GM18861 (cell line): ENCODE data around the gene IL7R.

Experiments used
- ATAC-seq: cut with Tn5 transposase; IDR thresholded peaks from one replicate; pipeline ENCODE4 v1.9.1; 2021; ENCODE audit not compliant: unreplicated experiment

Gene IL7R

GRCh38 chr5:35903631-35904203 lies 47.0 kb downstream of the IL7R start:
- ATAC-seq: no peak

DNA sequence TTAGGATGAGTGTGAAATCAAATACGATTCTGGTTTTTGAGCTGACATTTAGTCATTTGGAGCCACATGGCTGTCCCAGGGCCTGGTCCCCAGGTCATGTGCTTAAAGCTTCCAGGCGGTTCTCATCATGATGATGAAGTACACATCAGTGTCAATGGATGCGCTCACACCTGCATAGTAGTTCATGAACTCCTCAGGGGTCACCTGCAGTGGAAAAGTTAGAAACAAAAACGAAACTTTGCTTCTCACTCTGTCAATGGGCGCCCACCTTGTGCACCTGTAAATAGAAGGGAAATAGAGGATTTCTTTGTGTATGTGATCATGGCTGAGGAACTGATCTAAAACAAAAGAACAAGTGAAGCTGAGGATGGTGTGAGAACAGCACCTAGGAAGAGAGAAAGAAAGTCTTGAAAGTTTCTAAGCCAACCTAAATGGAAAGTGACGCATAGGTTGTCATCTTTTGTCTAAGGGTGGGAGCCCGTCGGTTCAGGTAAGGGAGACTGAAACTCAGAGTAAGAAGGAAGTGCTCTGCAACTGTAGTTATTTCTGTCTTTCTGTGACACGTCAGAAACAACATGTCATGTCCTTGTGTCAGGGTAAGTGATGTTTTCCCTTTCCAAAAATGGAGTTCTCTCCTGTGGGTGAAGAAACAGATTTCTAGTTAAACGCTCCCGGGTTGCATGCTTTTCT lies 47.9 kb downstream of the IL7R start:
- ATAC-seq: no peak

DNA sequence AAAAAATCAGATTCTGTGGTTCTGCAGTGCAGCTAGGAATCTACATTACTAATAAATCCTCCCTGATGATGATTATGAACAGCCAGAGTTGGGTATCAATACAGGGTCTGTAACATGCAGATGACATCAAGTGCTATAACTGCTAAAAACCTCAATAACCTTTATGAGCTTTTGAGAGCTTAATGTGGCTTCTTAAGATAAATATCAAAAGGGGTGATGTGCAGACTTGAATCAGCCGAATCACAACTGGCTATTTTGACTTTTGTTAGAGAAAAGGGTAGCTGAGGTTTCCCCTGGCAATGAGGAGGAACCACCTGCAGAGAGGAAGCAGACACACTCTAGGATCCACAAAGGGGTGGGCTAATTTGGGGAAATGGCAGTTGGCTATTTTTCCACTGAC lies 51.5 kb downstream of the IL7R start:
- ATAC-seq: no peak

- no peak for ATAC-seq
Observed at GRCh38 chr5:35908814-35909213, 52.1 kb downstream of the IL7R start.

DNA sequence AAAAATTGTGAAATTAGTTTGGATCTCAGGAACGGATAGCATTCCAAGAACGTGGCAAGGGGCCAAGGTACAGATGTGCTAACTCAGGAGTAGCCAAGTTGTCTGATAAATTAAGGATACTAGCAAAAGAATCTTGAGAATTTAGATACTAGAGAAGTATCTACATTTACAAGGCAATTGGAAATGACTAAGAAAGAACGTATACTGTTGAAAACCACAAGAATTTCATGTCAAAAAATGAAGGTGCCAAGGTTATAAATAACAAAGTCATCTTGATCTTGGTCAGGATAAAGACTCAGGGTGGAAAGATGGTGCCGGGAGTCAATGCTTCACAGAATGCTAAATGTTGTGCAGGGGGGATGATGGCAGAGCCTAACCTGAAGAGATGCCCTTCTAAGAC lies 62.5 kb downstream of the IL7R start:
- ATAC-seq: no peak

DNA sequence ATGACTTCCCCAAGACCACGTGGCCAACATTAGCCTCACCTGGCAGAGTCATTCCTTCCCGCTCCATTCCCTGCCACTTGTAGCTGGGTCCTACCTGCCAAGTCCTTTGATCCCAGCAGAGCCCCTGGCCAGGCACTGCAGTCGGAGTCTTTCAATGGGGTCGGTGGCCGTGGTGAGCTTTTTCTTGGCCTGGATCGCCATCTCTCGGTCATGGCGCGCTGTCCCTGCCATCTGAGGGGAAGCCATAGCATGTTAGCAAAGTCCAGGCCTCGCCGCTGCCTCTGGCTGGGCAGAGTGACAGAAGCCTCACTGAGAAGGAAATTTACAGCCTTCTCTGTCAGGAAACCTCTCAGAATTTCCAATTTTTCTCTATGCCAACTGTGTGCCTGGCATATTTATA lies 64.2 kb downstream of the IL7R start:
- ATAC-seq: no peak

GRCh38 chr5:35921930-35922329 lies 65.2 kb downstream of the IL7R start:
- no peak for ATAC-seq

DNA sequence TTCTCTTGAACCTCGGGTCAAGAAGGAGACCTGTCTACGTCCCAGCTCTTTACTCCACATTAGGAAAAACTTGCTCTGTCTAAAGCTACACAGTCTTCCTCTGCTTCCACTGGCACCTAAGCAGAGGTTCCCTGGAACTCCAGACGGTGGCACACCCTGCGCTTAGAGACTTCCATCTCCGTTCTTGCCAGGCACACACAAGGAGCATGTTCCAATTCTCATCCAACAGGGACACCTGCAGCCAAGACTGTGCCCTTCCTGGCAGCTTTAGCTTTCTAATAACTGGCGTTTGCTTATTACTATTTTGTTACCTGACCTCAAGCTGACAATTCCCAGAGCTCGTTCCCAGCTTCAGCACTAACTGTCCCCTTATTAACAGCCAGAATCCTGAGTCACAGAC lies 65.8 kb downstream of the IL7R start:
- ATAC-seq: no peak

DNA sequence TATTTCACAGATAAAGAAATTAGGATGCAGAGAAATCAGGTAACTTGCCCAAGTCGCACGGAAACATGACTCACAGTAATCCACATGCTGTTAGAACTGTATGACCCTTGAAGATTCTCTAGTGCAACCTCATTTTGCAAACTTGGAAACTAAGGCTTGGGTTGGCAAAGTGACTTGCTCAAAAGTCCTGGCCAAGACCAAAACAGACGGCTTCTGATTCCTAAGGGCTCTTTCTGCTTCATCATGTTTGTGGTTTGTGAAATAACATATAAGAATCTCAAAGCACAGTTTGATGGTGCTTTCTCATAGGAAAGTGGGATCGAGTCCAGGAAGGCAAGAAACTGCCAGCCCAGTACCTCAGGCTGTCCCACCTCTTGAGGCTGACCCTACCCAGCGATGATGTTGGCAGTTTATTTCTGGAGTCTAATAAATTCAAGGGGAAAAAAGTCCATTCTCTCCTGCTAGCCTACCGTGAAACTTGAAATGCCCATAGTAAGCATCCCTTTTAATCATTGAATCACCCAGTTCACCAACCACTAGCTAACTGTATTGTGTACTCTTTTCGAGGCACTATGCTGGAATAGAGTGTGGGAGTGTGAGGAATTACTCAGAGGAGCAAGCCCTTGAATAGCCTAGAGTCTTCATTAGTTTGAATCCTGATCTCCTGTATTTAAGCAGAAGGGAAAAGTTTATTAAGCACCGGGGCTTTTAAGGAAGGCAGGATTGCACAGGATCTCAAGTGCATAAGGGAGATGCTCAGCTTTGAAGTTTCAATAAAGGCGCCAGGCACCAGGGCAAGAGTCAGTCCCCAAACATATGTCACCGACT lies 67.6 kb downstream of the IL7R start:
- ATAC-seq: no peak

DNA sequence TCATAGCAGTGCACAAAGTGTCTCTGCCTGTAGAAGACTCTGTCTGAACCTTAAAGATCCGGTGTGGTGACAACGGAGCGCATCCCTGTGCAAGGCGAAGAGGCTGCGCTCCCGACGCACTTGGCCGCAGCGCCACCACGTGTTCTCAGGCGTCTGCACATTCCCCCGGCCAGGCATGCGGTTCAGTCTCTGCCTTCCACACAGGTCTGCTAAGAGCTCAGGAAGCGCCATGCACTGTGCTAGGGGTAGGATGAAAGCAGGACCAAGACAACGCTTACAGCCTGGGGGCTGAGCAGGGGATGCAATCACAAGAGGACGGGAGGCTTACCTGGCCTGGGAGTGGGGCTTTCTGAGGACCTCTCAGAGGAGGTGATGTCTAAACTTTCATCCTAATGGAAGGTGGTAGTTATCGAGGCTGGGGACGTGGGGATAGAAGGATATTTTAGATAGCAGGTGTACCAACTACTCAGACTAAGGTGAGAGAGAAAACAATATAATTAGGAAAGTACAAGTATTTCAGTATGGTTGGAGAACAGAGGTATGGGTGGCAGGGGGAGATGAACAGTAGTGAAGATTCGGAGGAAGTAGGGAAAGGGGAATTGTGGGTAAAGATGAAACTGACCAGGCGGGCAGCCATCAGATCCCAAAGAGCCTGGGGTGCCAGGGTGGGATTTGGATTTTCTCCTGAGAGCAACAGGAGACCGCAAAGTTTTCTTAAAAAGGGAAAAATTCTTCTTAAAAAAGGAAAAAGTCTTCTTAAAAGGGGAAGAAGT lies 68.4 kb downstream of the IL7R start:
- ATAC-seq: peak; percentile 59

DNA sequence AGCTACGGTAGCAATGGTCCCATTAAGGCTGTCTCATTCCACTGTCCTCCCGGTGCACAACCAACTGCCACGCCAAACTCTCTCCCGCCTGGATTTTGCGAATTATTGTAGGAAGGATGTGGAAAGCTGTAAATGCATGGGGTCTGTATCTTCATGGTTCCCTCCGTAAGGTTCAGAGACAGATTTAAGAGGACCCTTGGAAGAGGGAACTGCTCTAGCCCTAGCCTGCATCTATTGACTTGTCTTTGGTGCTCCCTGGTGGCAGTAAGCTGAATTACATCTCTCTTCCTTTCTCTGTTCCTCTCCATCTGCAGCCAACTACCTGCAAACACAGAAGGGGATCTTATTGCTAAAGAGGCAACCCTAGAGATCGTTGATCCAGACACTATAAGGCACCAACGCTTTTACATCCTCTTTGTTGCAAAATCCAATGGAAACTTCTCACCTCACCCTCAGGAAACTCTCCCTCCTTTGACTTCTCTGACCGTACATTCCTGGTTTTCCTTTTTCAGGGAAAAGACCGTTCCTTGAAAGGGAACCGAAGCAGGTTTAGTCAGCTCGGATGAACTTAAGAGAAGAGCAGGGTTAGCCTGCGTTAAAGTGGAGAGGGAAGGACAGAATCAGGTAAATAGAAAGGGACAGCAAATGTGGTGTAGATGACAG lies 69.8 kb downstream of the IL7R start:
- ATAC-seq: peak; percentile 64
